ENCODE data around the gene ARID4B. TPM values are rescaled to one million over a fixed set of nuclear protein-coding genes. Genes with fewer than 3 reads are reported as not detected.
A peak's percentile ranks its signal among the peaks of the same experiment; 100 is the strongest.

ARID4B gene
- total and polyA plus RNA-seq, 11 donors, result 12.4 to 20.4 (median 15.3) TPM

DNA sequence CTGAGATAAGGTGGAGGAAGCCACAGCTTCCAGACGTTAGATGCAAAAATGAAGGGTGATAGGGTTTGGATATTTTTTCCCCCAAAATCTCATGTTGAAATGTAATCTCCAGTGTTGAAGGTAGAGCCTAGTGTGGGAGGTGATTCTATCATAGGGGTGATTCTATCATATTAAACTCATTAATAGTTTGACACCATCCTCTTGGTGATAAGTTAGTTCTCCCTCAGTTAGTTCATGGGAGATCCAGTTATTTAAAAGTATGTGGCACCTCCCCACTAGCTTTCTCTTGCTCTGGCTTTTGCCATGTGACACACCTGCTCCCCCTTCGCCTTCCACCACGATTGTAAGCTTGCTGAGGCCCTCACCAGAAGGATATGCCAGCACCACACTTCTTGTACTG is 30.9 kb upstream of the ARID4B start:
- no peaks in the 10 kb centered on the region for H3K9me3 ChIP-seq
- DNase-seq, result no peak
- WGBS, 4 donors, result 83 to 88% (median 84%) methylated on average over 3 of the region's 3 CpGs
- intact Hi-C loops (cut with DNase I), result no loop called here
- ATAC-seq, result no peak
- H3K27me3 ChIP-seq, result no peaks in the 10 kb centered on the region
- H3K27ac ChIP-seq, result no peak overlapping the region
- no peaks in the 10 kb centered on the region for H3K36me3 ChIP-seq
- H3K4me3 ChIP-seq, result no peak overlapping the region
- no peak for TF ChIP-seq POLR2A (IDR thresholded peaks at IDR 0.05)
- no peaks in the 10 kb centered on the region for H3K4me1 ChIP-seq

GRCh38 chr1:235357485-235358373 is 29.8 kb upstream of the ARID4B start:
- 71 to 78% (median 74%) methylated on average over 11 of the region's 11 CpGs for WGBS, 4 donors
- H3K4me1 ChIP-seq, result no peaks in the 10 kb centered on the region
- ATAC-seq (no peak), DNase-seq (no peak)
- H3K9me3 ChIP-seq, result no peaks in the 10 kb centered on the region
- TF ChIP-seq POLR2A (IDR thresholded peaks at IDR 0.05), result no peak
- TF ChIP-seq, protein P1, sequence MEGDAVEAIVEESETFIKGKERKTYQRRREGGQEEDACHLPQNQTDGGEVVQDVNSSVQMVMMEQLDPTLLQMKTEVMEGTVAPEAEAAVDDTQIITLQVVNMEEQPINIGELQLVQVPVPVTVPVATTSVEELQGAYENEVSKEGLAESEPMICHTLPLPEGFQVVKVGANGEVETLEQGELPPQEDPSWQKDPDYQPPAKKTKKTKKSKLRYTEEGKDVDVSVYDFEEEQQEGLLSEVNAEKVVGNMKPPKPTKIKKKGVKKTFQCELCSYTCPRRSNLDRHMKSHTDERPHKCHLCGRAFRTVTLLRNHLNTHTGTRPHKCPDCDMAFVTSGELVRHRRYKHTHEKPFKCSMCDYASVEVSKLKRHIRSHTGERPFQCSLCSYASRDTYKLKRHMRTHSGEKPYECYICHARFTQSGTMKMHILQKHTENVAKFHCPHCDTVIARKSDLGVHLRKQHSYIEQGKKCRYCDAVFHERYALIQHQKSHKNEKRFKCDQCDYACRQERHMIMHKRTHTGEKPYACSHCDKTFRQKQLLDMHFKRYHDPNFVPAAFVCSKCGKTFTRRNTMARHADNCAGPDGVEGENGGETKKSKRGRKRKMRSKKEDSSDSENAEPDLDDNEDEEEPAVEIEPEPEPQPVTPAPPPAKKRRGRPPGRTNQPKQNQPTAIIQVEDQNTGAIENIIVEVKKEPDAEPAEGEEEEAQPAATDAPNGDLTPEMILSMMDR (IDR thresholded peaks at IDR 0.05), result no peak
- H3K36me3 ChIP-seq, result no peaks in the 10 kb centered on the region
- intact Hi-C loops (cut with DNase I), result no loop called here
- H3K4me3 ChIP-seq, result no peak overlapping the region
- no peak overlapping the region for H3K27ac ChIP-seq
- H3K27me3 ChIP-seq, result no peaks in the 10 kb centered on the region

DNA sequence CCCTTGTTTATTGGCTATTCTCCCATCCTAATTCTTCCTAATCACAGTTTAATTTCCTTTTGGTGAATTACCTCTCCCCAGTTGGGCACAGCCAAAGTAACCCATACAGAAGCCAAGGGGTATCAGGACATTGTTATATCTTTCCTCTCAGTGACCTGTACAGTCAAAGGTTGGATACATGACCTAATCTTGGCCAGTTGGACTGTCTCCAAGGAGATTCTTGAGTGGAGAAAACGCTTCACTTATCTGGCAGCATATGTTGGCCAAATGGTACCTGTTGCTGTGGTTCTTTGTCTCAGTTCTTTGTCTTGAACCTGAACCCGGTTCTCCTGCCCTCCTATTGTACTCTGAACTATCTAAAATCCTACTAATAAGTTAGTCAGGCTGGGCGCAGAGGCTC is 23.9 kb upstream of the ARID4B start:
- TF ChIP-seq POLR2A (IDR thresholded peaks at IDR 0.05), result no peak
- TF ChIP-seq, protein P1 (IDR thresholded peaks at IDR 0.05), result no peak
- no peak overlapping the region for H3K4me3 ChIP-seq
- no peak overlapping the region for H3K27ac ChIP-seq
- H3K36me3 ChIP-seq, result peaks cover 0 to 12% (median 0%) of the 10 kb centered on the region in 9 donors
- no peaks in the 10 kb centered on the region for H3K4me1 ChIP-seq
- no peaks in the 10 kb centered on the region for H3K27me3 ChIP-seq
- intact Hi-C loops (cut with DNase I), result no loop called here
- DNase-seq, result no peak
- WGBS, 4 donors, result 51 to 65% (median 54%) methylated on average over 3 of the region's 3 CpGs
- no peaks in the 10 kb centered on the region for H3K9me3 ChIP-seq
- peak in 2 of 4 donors; percentile 33 to 53 for ATAC-seq

- intact Hi-C loops (cut with DNase I), result no loop called here
- no peak overlapping the region for H3K27ac ChIP-seq
Measured at GRCh38 chr1:235351441-235351840, 23.5 kb upstream of the ARID4B start.

More at GRCh38 chr1:235351441-235351840, 23.5 kb upstream of the ARID4B start:
- H3K4me1 ChIP-seq, result no peaks in the 10 kb centered on the region
- WGBS, 4 donors, result 77 to 92% (median 88%) methylated on average over 3 of the region's 3 CpGs
- peaks cover 0 to 16% (median under 1%) of the 10 kb centered on the region in 9 donors for H3K36me3 ChIP-seq
- no peak for DNase-seq
- H3K4me3 ChIP-seq, result no peak overlapping the region
- TF ChIP-seq, protein P1 (IDR thresholded peaks at IDR 0.05), result no peak
- TF ChIP-seq POLR2A (IDR thresholded peaks at IDR 0.05), result no peak
- no peaks in the 10 kb centered on the region for H3K9me3 ChIP-seq
- H3K27me3 ChIP-seq, result no peaks in the 10 kb centered on the region
- no peak for ATAC-seq

All from heart left ventricle (tissue), 16 donors.